Cerebellar cortex (tissue), 1 donor: ENCODE results near the gene KIR2DL3.
"Not testable (repeated sequence)": the region's sequence is repeated elsewhere in the genome, so short reads cannot be mapped to it uniquely, and the experiment has no call there.

ENCODE experiments used
- DNase-seq: peaks from one replicate; pipeline ENCODE4 v3.0.0-alpha.2; 2015; ENCODE audit warnings: low spot score

The KIR2DL3 gene

GRCh38 chr19:54738306-54738705 is at the start of gene KIR2DL3:
TSS of gene KIR2DL3 (plus strand) at chr19:54738513. CDS start at chr19:54738546, 33 bp downstream.
- DNase-seq, result not testable (repeated sequence)

GRCh38 chr19:54691582-54692297 is 46.6 kb upstream of the KIR2DL3 start:
- no peak for DNase-seq

DNA sequence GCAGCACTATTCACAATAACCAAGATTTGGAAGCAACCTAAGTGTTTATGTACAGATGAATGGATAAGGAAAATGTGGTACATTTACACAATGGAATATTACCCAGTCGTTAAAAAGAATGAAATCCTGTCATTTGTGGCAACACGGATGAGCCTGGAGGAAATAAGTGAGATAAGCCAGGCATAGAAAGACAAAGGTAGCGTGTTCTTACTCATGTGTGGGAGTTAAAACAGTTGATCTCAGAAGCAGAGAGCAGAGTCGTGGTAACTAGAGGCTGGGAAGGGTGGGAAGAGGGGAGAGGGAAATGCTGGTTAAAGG is 46.1 kb upstream of the KIR2DL3 start:
- no peak for DNase-seq

- no peak for DNase-seq
These were observed 43.7 kb upstream of the KIR2DL3 start for GRCh38 chr19:54694648-54695047.

DNA sequence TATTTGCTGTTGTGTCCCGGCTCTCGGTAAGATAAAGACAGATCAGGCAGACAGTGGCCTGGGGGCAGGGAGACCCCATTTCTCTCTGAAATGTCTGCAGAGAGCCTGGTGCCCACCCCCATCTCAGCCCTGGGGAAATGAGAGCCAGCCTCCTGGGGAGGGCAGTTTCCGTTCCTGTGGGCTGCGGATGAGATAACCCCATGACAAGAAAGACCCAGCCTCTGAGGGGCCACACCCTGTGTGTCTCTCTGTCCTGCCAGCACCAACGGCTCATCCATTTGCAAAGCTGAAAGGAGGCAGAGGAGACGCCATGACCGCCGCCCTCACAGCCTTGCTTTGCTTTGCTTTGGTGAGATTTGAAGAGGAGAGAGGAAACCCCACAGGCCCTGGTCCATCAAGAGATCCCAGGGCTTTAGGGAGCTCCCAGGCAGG is 42.2 kb upstream of the KIR2DL3 start:
- no peak for DNase-seq

DNA sequence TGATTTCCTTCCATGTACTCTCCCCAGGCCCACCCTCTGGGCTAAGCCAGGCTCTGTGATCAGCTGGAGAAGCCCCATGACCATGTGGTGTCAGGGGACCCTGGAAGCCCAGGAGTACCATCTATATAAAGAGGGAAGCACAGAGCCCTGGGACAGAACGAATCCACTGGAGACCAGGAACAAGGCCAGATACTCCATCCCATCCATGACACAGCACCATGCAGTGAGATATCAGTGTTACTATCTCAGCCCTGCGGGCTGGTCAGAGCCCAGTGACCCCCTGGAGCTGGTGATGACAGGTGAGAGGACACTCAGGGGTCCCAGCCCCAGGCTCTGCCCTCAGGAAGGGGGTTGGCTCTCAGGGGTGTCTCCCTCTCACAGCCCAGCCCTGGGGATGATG is 41.5 kb upstream of the KIR2DL3 start:
- DNase-seq, result no peak

GRCh38 chr19:54697716-54698115 is 40.6 kb upstream of the KIR2DL3 start:
- DNase-seq, result not testable (repeated sequence)

- DNase-seq, result no peak
These were observed 33.4 kb upstream of the KIR2DL3 start for GRCh38 chr19:54704928-54705327.

GRCh38 chr19:54707962-54708361 is 30.4 kb upstream of the KIR2DL3 start:
- no peak for DNase-seq

- no peak for DNase-seq
These were observed 29.5 kb upstream of the KIR2DL3 start for GRCh38 chr19:54708781-54709180.

DNA sequence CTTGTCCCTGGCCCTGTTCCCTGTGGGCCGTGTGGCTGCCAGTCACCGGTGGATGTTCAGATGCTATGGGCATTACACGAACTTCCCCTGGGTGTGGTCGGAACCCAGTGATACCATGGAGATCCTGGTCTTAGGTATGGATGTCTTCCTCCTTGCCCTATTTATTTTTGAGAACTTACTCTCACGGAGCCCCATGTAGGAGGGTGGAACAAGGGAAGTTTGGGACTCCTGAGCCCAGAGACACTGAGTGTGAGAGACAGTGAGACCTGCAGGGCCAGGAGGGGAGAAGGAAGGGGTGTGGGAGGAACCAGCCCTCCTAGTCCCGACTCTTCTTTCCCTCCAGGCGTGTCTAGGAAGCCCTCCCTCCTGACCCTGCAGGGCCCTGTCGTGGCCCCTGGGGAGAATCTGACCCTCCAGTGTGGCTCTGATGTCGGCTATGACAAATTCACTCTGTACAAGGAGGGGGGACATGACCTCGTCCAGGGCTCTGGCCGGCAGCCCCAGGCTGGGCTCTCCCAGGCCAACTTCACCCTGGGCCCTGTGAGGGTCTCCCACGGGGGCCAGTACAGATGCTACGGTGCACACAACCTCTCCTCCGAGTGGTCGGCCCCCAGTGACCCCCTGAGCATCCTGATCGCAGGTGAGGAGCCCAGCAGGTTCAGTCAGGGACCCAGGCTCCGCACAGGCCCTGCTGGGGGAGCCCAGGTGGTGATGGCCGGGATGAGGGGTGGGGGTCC is 28.9 kb upstream of the KIR2DL3 start:
- no peak for DNase-seq

- DNase-seq, result not testable (repeated sequence)
These were observed 28.4 kb upstream of the KIR2DL3 start for GRCh38 chr19:54709956-54710355.

DNA sequence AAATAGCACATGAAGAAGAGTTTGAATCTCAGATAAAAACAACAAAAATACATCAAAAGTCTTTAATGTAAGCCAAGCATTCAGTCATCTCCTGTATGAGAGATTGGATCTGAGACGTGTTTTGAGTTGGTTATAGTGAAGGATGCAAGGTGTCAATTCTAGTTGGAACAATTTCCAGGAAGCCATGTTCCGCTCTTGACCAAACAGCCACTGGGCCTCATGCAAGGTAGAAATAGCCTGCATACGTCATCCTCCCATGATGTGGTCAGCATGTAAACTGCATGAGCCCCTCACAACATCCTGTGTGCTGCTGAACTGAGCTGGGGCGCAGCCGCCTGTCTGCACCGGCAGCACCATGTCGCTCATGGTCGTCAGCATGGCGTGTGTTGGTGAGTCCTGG is 14.2 kb upstream of the KIR2DL3 start, which contains the start of gene KIR3DL3:
Gene KIR3DL3, plus strand, starts transcription at position 301 of the 400 bp plus-strand sequence. Its CDS starts 55 bp downstream, at position 356.
- no peak for DNase-seq

- DNase-seq, result no peak
These were observed 13.7 kb upstream of the KIR2DL3 start for GRCh38 chr19:54724644-54725043.

DNA sequence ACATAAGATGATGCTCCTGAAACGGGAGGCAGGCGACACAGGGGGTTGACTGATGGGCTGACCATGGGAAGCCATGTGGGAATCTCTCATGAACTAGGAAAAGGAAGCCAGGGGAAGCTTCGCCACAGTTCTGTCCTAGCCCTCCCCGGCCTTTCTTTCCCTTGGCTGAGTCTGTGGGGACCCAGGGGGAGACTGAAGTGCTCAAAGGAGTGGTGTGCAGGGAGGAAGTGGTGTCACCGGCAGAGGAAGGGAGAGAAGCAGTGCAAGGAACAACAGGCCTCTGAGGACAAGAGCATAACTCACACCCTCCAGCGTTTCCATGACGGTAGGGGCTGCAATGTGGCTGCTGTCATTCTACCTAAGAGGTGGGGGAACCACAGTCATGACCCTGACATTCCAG is 13.0 kb upstream of the KIR2DL3 start:
- no peak for DNase-seq

GRCh38 chr19:54727562-54727961 is 10.8 kb upstream of the KIR2DL3 start:
- no peak for DNase-seq

- no peak for DNase-seq
These were observed 10.1 kb upstream of the KIR2DL3 start for GRCh38 chr19:54728167-54728566.

DNA sequence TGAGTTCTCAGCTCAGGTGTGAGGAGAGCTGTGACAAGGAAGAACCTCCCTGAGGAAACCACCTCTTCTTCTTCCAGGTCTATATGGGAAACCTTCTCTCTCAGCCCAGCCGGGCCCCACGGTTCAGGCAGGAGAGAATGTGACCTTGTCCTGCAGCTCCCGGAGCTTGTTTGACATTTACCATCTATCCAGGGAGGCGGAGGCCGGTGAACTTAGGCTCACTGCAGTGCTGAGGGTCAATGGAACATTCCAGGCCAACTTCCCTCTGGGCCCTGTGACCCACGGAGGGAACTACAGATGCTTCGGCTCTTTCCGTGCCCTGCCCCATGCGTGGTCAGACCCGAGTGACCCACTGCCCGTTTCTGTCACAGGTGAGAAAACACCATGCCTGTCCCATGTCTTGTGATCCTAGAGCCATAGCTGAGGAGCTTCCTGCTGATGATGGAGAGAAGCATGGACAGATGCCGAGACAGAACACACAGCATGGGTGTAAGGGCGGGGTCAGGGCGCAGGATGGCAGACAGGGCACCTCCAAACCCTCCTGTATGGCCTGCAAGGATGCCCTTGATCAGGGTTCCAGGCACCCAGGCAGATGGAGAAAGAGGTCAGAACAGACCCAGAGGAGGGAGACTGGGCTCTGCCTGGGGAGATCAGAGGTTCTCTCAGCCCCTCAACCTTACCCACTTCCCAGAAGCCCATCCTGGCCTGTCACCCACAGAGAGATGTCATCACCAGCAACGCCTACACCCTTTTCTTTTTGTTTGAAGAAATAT is 8.7 kb upstream of the KIR2DL3 start:
- no peak for DNase-seq

DNA sequence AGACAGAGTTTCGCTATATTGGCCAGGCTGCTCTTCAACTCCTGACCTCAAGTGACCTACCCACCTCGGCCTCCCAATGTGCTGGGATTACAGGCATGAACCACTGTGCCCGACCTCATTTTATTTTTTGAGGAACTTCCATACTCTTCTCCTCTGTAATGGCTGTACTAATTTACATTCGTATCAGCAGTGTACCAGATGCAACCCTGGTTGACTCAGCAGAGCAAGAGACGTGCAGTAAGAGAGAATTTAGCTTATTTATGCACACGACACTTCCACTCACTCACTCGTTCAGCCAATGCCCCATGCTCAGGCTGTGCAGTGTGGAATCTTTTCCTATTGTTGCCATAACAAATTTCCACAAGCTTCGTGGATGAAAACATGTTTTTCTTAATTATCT is 7.1 kb upstream of the KIR2DL3 start:
- DNase-seq, result no peak

DNA sequence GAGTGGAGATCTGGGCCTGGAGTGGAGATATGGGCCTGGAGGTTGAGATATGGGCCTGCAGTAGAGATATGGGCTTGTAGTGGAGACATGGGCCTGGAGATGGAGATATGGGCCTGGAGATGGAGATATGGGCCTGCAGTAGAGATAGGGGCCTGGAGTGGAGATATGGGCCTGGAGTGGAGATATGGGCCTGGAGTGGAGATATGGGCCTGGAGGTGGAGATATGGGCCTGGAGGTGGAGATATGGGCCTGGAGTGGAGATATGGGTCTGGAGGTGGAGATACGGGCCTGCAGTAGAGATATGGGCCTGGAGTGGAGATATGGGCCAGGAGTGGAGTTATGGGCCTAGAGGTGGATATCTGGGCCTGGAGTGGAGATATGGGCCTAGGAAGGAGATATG is 402 bp downstream of the KIR2DL3 start:
- no peak for DNase-seq

- no peak for DNase-seq
These were observed 1.5 kb downstream of the KIR2DL3 start for GRCh38 chr19:54739587-54740497.

- DNase-seq, result not testable (repeated sequence)
These were observed 3.6 kb downstream of the KIR2DL3 start for GRCh38 chr19:54741950-54742349.
